Breast epithelium (tissue), 3 donors: ENCODE measurements around the gene KDM4C.

Experiments used
- POLR2AphosphoS5 ChIP-seq, 3 donors: sonication (generic); formaldehyde crosslinking; IDR thresholded peaks; one replicate each; pipeline ENCODE4 v1.6.1; 2017; ENCODE audit warnings: antibody characterized with exemption in 3 of 3
- TF ChIP-seq, protein P1 (sequence below), 3 donors: fragments of 450-650 bp; IDR thresholded peaks; one replicate each; pipeline ENCODE4 v1.5.1; 2016 to 2017; ENCODE audit warnings: antibody characterized with exemption in 3 of 3, mild to moderate bottlenecking in 3 of 3, moderate library complexity in 3 of 3

DNA sequence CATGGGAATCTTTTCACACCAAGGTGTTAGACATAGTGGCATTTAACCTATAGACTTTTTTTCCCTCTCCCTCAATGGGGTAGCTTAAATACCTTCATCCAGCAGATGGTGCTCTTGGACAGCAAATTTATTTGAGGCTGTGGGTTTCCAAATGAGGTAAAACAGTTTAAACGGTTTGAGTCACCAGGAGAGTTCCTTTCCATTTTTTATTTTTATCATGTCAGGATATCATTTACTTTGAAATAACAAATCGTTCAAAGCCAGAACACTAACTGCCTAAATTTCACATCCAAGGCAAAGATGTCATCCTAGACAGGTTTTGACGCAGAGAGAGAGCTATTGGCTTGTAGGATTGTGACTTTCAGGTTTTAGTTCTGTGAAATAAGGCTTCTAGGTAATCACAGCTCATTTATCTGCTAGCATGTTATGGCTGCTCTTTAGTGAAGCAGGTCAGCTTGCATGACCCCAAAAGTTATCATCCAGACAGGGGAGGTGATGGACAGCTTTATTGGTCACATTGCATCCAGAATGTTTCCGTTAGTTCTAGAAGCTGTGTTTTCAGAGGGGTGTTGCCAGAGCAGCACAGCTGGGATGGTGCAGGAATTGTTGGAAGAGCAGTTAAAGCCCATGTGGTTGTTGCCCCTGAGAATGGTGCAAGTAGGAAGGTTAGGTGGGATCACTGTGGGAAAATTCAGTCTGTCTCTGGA, 69.8 kb downstream of the KDM4C start:
- TF ChIP-seq, protein P1, sequence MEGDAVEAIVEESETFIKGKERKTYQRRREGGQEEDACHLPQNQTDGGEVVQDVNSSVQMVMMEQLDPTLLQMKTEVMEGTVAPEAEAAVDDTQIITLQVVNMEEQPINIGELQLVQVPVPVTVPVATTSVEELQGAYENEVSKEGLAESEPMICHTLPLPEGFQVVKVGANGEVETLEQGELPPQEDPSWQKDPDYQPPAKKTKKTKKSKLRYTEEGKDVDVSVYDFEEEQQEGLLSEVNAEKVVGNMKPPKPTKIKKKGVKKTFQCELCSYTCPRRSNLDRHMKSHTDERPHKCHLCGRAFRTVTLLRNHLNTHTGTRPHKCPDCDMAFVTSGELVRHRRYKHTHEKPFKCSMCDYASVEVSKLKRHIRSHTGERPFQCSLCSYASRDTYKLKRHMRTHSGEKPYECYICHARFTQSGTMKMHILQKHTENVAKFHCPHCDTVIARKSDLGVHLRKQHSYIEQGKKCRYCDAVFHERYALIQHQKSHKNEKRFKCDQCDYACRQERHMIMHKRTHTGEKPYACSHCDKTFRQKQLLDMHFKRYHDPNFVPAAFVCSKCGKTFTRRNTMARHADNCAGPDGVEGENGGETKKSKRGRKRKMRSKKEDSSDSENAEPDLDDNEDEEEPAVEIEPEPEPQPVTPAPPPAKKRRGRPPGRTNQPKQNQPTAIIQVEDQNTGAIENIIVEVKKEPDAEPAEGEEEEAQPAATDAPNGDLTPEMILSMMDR (IDR thresholded peaks at IDR 0.05) = peak in 2 of 3 donors; percentile 19 to 31
- no peak for TF ChIP-seq POLR2AphosphoS5 (IDR thresholded peaks at IDR 0.05)
